NCI-H2171 (cell line): ENCODE data around the gene VASN.

ENCODE experiments used
- DNase-seq: peaks from one replicate; lab custom pipeline; 2025; lab: John Stamatoyannopoulos, UW

Gene VASN

DNA sequence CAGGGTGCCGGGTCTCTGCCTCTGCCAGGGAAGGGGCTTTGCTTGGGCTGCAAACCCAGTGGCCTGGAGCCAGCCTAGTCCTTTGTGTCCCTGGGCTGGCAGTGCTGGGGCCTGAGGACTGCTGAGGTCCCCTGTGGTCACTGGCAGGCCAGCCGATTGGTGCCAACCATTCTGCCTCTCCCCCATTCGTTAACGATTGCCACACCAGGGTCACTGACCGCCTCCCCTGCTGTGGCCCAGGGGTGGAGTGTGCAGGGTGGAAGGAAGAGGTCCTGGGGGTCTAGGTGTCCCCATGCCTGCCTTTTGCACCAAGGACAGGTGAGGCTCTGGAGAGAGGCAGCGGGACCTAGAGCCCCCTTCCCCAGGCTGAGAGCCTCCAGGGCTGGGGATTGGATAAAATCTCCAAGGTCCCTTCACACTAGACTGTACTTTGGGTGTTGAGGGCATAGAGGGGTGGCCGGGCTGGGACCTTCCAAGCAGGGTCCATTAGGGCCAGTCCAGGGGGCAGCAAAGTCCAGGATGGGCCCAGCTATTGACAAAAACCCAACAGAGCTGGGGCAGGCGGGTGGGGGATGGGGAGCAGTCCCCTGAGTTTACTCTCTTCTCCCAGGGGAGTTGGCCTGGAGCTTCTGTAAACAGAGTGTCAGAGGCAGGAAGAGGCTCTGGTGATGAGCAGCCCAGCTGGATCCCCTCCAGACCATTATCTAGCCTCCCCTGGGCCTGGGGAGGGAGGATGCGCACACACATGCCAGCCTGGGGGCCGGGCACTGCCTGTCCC is 1.1 kb downstream of the VASN start:
- DNase-seq = no peak

DNA sequence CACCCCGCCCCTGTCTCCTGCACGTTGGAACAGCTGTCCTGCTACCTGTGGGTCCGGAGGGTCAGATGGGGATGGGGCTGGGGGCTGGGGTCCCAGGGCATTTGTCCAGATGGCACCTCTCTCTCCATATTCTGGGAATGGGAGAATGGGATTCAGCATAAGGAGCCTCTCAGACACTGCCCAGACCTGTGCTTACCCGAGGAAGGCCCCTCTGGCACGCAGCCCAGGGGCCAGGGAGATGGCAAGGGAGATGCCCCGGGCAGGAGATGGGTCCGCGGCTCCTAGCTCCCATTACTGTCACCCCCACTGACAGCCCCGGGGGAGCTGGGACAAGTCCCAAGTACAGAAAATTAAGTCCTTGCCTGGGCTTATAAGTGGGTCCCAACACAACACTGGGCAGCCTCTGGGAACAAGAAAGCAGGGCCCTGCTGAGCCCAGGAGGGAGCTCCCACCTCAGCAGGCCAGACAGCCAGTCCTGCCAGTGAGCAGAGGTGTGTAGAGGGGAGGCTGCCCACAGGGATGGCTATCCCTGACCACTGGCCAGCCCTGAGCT is 1.8 kb downstream of the VASN start:
- DNase-seq = no peak

DNA sequence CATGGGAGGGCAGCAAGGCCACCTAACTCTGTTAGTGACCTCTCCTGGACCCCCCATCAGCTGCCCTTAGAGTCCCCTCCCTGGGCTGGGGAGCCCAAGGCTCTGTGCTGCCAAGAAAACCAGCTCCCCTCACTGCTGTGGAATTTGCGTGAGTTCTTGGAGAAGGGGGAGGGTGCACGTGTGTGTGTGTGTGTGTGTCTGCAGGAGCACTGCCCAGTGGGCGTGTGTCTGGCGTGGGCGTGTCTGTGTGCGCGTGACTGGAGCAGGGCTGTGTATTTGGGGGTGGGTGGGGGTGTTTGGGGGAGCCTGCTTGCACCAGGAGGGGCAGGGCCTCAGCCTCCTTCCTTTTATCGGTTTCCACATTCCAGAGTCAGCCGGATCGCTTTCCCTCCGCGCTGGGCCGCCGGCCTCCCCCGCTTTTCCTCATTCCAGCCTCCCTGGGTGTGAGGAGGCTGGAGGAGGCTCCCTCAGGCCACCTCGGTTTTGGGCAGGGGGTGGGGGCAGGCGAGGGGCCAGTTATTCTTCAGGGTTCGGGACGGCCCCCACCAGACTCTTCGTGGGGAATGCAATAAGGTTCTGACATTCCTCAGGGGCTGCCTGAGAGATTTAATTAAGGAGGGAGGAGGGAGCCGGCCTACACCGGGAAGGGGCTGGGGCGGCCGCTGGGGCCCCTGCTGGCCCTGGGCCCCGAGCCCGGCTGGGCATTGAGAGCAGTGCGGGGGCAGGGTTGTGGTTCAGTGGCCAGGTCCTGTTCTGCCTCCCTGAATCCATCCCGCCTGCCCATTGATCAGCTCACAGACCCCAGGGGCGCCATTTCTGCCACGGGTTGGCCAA is 2.5 kb downstream of the VASN start:
- no peak for DNase-seq

DNA sequence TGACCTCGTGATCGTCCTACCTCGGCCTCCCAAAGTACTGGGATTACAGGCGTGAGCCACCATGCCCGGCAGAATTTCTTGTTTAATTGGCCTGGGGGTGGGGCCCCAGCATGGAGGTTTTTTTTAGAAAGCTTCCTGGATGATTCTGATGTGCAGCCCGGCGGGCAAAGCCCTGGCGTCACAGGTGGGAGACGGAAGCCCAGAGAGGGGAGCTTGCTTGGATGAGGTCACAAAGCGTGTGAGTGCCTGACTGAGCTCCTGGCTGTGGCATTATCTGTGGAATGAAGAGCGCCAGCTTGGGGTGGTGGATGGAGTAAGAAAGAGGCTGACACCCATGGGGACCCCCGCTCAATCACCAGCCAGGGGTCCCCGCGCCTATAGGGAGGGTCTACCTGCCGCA is 4.1 kb downstream of the VASN start:
- DNase-seq = no peak

DNA sequence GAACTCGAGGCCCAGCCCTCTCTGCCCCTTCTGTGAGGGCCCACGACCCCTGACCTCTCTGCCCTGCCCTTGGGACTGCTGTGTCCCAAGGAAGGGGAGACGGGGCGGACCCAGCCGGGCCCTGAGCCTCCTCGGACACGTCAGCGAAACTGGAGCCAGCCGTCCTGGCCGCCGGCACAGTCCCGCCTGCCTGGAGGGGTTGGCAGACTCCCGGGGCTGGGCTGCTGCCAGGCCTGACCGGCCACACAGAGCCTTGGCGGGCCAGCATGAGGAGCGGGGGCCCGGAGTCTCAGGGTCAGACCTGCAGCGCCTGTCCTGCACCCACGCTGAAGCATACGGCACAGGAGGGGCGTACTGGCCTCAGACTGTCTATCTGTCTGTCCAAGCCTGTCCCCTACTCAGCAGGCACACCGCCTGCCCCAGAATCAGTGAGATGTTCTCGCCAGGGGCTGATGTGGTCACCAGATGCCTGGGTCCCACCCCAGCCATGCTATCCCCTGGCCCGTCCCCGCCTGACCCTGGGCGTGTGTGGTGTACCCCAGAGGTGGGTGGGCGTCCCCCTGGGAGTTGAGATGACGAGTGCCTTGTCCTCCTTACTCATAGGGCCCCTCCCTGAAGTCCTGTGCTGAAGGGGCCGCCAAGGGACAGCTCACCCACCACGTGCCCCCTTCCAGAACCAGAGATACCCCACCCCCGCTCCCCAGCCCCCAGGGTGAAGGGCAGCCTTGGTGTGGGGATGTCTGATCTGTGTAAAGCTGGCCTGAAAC is 4.7 kb downstream of the VASN start:
- DNase-seq = no peak

DNA sequence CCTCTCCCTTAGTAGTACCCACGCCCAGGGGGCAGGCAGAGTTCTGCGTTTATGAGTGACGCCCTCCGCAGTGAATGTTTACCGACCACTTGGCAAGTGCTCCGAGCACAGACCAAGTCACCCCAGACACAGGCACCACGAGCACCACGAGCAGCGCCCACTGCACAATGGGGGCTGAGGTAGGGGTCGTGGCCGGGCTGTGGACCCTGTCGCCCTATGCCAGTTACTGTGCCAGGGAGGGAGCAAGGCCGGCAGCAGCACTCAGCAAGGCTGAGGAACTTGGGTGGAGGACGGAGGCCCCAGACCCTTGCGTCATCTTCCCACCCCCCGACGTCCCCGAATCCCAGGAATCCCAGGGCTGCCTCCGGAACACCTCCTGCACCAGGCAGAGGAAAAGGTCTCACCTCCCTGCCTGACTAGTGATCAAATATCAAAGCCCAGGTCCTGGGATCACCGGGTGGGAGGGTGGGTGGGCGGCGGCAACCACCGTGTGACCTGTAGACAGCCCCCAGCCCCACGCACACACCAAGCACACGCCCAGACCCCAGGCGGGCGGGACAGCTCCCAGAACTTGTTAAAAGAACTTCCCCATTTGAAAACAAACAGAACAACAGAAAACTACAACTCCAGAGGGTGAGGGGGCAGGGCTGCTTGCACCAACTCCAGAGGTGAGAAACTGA is 5.4 kb downstream of the VASN start:
- no peak for DNase-seq

DNA sequence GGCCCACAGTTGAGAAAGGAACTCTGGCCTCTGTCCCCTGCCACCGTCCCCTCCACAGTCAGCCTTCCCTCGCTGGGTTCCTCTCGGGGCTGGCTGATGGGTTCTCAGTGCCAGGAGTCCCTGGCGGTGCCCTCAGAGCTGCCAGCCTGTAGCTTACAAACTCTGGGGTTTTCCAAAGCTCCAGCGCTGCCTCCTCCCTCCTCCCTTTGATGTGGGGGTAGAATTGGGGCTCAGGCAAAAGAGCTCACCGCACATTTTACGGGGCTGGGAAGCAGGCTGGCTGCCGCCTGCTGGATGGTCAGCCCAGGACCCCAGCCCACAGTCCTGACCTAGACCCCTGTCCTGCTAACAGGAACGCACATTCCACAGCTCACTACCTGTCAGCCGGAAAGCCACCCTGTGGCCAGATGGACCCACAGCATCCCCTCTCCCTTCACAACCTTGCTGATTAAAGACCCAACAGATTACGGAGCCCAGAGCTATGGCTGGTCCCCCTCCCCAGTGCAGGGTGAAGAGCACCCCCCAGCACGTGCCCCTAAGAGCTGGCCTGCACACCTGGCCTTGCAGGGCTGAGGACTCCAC is 6.0 kb downstream of the VASN start:
- no peak for DNase-seq

DNA sequence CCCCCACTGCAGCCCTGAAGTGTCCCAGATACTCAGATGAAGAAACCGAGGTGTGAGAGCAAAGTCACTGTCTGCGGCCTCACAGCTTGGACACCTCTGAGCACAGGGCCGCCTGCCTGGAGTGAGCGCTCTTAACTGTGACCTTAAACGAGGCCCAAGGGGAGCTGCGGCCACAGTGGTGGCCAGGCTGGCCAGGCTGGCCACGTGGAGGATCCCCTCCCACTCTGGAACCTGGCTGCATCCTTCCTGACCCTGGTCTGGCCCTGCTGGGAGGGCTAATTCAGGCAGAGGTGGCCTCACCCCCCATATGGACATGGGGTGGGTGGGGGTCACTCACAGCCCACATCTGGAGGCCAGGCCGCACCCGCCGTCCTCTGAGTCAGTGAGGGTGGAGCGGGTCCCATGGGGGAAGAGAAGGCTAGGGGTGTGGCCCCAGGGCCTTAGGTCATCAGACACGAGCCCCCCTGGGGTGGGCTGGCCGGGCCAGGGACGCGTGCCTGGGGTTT is 6.6 kb downstream of the VASN start:
- no peak for DNase-seq

DNA sequence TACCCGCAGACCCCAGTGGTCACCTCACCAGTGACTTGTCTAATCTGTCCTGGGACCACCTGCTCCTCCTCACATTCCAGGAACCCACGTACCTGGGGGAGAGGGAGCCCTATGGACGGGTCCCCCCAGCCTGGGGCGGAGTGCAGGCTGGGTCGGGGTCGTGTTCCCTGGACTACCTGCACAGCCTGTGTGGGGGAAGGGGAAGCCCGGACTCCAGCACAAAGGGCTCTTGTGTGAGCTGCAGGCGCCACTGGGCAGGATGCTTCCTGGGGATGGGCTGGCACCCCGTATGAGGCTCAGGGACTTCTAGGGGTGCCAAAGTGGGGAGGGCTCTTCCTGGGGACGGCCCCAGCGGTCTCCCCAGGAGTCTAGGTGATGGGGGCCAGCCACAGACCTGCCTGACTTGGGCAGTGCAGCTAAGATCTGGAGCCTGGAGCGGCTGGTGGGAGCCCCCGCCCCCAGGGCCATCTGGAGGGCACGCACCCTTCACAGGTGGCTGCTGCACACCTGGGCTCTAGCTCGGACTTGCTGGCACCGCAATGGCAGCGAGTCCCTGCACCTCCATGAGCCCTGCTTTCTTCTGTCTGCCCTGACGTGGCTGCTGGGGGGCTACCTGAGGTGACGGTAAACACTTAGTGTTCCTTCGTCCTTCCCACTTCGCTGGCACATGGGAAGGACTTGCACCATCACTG is 7.5 kb downstream of the VASN start:
- DNase-seq = no peak

DNA sequence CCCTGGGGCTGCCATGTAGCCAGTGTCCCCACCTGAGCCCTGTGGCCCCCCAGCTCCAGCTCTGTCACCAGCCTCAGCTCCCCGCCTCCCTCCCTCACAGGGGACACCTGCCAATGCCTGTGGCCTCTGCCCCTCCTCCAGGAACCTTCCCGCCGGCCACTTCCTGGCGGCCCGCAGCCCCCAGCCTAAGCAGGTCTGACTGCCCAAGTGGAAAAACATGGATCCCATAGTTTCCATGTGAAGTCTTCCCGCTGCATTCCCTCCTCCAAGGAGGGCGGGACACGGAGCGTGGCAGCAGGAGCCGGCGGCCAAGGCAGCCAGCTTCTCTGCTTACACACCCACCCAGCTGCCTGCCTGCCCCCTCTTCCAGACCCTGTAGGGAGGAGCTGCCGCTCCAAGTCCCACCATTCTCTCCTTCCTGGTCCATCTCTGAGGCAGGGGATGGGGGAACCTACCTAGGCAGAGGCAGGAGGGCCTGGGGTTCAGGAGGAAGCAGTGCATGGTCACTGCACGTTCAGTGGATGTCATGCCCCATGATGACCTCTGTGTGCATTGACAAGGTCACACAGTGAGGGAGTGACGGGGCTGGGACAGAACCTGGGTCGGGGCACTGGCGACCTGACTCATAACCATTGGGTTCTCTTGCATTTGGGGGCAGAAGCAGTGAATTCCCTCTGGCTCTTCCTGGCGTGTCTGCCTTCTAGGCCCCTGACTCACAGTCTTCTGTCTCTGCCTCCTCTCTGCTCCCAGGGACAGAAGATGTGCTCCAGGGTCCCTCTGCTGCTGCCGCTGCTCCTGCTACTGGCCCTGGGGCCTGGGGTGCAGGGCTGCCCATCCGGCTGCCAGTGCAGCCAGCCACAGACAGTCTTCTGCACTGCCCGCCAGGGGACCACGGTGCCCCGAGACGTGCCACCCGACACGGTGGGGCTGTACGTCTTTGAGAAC is 8.7 kb downstream of the VASN start:
- DNase-seq = no peak

DNA sequence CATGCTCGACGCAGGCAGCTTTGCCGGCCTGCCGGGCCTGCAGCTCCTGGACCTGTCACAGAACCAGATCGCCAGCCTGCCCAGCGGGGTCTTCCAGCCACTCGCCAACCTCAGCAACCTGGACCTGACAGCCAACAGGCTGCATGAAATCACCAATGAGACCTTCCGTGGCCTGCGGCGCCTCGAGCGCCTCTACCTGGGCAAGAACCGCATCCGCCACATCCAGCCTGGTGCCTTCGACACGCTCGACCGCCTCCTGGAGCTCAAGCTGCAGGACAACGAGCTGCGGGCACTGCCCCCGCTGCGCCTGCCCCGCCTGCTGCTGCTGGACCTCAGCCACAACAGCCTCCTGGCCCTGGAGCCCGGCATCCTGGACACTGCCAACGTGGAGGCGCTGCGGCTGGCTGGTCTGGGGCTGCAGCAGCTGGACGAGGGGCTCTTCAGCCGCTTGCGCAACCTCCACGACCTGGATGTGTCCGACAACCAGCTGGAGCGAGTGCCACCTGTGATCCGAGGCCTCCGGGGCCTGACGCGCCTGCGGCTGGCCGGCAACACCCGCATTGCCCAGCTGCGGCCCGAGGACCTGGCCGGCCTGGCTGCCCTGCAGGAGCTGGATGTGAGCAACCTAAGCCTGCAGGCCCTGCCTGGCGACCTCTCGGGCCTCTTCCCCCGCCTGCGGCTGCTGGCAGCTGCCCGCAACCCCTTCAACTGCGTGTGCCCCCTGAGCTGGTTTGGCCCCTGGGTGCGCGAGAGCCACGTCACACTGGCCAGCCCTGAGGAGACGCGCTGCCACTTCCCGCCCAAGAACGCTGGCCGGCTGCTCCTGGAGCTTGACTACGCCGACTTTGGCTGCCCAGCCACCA is 9.7 kb downstream of the VASN start:
- no peak for DNase-seq

DNA sequence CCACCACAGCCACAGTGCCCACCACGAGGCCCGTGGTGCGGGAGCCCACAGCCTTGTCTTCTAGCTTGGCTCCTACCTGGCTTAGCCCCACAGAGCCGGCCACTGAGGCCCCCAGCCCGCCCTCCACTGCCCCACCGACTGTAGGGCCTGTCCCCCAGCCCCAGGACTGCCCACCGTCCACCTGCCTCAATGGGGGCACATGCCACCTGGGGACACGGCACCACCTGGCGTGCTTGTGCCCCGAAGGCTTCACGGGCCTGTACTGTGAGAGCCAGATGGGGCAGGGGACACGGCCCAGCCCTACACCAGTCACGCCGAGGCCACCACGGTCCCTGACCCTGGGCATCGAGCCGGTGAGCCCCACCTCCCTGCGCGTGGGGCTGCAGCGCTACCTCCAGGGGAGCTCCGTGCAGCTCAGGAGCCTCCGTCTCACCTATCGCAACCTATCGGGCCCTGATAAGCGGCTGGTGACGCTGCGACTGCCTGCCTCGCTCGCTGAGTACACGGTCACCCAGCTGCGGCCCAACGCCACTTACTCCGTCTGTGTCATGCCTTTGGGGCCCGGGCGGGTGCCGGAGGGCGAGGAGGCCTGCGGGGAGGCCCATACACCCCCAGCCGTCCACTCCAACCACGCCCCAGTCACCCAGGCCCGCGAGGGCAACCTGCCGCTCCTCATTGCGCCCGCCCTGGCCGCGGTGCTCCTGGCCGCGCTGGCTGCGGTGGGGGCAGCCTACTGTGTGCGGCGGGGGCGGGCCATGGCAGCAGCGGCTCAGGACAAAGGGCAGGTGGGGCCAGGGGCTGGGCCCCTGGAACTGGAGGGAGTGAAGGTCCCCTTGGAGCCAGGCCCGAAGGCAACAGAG is 10.5 kb downstream of the VASN start:
- DNase-seq = no peak

DNA sequence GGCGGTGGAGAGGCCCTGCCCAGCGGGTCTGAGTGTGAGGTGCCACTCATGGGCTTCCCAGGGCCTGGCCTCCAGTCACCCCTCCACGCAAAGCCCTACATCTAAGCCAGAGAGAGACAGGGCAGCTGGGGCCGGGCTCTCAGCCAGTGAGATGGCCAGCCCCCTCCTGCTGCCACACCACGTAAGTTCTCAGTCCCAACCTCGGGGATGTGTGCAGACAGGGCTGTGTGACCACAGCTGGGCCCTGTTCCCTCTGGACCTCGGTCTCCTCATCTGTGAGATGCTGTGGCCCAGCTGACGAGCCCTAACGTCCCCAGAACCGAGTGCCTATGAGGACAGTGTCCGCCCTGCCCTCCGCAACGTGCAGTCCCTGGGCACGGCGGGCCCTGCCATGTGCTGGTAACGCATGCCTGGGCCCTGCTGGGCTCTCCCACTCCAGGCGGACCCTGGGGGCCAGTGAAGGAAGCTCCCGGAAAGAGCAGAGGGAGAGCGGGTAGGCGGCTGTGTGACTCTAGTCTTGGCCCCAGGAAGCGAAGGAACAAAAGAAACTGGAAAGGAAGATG is 11.2 kb downstream of the VASN start:
- no peak for DNase-seq

DNA sequence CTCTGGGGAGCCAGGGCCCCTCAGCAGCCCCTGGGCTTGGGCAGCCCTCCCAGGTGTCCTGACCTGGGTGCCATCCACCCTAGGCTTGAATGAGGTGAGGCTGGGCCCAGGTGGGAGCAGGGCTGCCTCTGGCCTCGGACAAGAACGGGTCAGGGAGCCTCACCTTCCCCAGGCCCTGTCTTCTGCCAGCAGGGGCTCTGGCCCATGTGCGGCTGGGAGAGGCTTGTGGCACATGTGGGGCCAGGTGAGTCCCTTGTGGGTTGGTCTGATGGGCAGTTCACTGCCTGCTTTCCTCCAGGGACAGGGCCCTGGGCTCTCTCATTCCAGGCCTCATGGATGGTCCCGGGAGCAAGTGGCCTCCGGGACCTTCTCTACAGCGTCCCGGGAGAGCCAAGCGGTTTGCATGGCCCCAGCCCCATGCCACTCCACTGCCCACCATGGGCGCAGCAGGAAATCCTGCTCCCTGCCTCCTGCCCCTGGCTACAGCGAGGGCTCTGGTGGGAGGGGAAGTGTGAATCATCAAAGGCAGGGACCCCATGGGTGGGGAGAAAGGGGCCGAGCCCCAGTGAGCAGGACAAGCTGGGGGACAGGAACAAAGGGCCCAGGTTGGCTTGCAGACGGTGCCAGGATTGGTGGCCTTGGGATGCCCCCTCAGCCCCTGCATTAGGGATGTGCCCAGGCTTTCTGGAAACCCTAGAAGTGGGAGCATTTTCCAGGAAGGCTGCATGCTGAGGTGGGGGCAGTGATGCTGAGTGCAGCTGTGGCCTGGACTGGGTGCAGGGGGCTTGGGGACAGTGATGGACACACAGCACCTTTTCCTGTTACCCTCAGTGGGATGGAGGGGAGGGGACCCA is 12.2 kb downstream of the VASN start:
- no peak for DNase-seq

DNA sequence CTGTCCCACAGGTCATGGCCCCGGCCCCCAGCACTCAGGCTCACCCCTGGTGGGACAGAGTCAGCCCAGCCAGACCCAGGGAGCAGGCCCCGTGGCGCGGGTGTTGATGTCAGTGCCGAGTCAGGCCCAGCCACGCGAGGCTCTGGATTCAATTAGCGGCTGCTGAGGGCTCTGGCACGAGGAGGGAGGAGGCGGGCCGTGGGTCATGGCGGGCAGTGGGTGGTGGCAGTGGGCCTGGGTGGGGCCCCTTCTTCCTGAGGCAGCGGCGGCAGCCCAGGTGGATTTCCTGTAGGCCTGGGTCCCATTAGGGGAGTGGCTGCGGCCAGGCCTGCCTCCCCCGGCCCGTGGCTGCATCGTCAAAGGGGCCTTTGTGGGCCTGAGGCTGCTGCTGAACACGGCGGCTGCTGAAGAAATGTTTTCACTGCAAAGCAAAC is 12.9 kb downstream of the VASN start:
- no peak for DNase-seq
